T-cell (primary cell): ENCODE data around the gene TULP1. TPM values are rescaled to one million over a fixed set of nuclear protein-coding genes. Genes with fewer than 3 reads are reported as not detected.

ENCODE experiments used
- total RNA-seq, 35 experiments: library from RNA in 6 of 35; stranded (reverse) in 6 of 35; fragments of 120-200 nt in 1 of 35; gene quantifications; one replicate each; pipeline versions ENCODE4 v1.2.1 to v1.2.4 and lab custom pipeline; 2013 to 2026

TULP1 gene
- total RNA-seq, 5 donors from 2014 or later (not counting 1 experiment from before 2014, with no cell fraction given), result not detected

Other genes starting within 250 kb of the TULP1 start
- 100 to 1,000 TPM; 221 to 311 (median 298) TPM for gene DEF6, start 215.1 kb downstream of the TULP1 start, total RNA-seq
- gene PPARD, start 170.3 kb downstream of the TULP1 start, total RNA-seq, result 10 to 100 TPM; 36.8 to 41.3 (median 37.9) TPM
- 10 to 100 TPM in 3 of 5 donors, 1 to 10 TPM in 2; 5.6 to 12.8 (median 11.7) TPM for gene FANCE, start 60.6 kb downstream of the TULP1 start, total RNA-seq
- 1,000 to 10,000 TPM; 1,890 to 2,203 (median 2,081) TPM for gene RPL10A, start 44.5 kb downstream of the TULP1 start, total RNA-seq
- gene TEAD3, start 15.8 kb downstream of the TULP1 start, total RNA-seq, result under 1 TPM in 3 of 5 donors, not detected in 2; 0.26 to 0.53 (median 0.41) TPM
- 100 to 1,000 TPM in 1 of 5 donors, 10 to 100 TPM in 4; 61.4 to 130 (median 63.9) TPM for gene FKBP5, start 176.0 kb upstream of the TULP1 start, total RNA-seq
- gene ARMC12, start 224.1 kb upstream of the TULP1 start, total RNA-seq, result 1 to 10 TPM in 2 of 5 donors, under 1 TPM in 3; 0.63 to 1.8 (median 0.90) TPM